Measurements from ENCODE around the gene TTN. TPM values are rescaled to one million over a fixed set of nuclear protein-coding genes. Genes with fewer than 3 reads are reported as not detected.
A peak's percentile ranks its signal among the peaks of the same experiment; 100 is the strongest.

The TTN gene
- total RNA-seq, 1 donor from 2014 or later = 14.0 TPM

DNA sequence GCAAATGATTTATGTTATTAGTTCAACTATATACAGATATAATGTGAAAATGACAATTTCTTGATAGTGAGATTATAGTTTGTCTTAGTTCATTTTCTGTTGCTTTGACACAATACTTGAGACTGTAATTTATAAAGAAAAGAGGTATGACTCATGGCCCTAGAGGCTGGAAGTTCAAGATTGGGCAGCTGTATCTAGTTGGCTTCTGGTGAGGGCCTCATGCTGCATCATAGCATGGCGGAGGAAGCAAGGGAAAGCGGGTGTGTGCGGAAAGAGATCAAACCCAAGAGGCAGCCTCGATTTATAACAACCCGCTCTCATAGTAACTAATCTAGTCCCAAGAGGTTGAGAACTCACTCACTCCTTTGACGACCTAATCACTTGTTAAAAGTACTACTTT lies 315.6 kb downstream of the TTN start:
- no peak for DNase-seq (ENCODE audit: low spot score)

- no peak for DNase-seq (ENCODE audit: low spot score)
Observed at GRCh38 chr2:178485356-178485755, 321.9 kb downstream of the TTN start.

DNA sequence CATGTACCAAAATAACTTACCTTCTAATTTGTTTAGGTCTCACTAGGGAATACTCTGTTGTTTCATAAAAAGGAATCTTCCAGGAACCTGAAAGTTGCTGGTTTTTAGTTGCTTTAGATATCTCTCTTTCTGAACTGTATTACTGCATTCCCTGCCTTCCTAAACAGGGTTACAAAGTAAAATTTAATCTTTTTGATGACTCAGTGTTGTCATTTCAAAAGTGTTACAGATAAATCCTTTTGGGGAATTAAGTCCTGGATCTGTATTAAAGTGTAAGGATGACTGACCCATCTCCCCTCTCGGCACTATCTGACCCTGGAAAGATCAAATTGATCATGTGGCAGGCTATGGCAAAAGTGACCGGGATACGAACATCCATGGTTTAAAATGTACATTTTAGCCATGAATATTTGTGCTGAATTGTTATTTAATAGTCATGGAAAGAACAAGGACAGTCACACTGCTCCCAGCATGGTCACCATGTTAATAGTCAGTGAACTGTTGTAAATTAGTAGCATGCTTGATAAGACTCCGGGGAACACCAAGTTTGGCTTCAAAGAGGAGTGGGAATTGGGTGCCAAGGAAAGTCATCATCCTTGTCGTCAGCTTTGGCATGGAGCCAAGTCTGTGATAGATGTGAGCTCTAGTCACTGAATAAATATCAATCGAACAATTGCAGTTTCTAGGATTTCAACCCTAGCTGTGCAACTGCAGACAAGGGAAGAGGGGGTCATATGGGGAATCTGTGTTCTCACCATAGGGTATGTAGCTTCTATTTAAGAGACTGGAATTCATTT lies 322.8 kb downstream of the TTN start:
- no peak for DNase-seq (ENCODE audit: low spot score)

DNA sequence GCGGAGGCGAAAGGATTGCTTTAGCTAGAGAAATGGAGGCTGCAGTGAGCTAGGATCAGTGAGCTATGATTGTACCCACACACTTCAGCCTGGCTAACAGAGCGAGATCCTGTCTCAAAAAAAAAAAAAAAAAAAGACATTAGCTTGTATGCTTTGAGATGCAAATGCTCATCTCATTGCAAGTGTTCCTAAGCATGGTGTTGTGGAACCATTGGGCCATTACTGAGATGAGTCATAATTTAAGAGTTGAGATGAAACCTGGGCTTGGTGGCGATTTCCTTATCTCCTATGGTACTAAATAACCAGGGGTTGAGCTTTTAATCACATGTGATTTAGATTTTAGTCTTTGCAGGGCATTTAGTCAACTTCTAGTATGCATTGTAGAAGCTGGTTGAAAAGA lies 324.8 kb downstream of the TTN start:
- DNase-seq (ENCODE audit: low spot score) = no peak

DNA sequence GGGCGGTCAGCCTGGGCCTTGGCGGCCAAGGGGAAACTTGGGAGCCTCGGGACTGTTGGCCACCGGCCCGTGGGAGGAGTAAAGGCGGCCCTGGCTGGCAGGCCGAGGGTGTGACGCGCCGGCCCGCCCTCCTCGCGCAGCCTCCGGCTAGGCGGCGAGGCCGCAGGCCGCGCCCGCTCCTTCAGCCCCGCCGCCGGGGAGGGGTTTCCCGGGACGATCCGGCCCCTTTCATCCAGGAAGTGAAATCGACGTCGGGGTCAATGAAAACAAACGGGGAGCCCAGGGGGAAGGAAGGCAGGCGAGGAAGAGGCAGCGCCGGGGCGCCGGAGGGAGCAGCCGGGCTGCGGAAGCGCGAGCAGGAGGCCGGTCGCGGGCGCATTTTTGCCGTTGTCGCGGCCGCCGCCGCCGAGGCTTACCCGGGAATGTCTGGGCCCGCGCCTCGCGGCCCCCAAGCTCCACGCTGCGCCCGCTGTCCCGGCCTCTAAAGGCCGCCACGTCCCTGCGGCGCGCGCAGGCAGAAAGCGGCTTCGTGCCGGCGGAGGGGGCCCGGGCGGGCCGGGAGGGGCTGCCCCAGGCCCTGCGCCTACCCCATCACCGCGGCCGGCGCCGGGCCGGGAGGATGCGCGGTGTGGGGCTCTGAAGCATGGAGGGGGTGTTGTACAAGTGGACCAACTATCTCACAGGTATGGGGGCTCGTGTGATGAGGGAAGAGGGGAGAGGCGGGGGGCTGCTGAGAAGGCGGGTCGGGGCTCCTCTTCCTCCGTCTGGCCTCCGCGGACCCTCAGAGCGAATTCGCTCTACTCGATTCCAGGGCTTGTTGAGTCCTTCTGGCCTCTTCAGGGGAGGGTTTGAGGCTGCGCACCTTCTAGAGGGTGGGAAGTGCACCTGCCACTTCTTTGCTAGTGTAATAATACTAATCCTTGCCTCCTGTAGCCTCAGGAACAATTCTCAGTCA lies 326.7 kb downstream of the TTN start, which contains the start of gene PLEKHA3:
PLEKHA3 (plus strand) TSS at position 231 of the 955 bp plus-strand sequence; CDS start at position 644, 413 bp downstream.
- DNase-seq (ENCODE audit: low spot score) = peak; percentile 97

DNA sequence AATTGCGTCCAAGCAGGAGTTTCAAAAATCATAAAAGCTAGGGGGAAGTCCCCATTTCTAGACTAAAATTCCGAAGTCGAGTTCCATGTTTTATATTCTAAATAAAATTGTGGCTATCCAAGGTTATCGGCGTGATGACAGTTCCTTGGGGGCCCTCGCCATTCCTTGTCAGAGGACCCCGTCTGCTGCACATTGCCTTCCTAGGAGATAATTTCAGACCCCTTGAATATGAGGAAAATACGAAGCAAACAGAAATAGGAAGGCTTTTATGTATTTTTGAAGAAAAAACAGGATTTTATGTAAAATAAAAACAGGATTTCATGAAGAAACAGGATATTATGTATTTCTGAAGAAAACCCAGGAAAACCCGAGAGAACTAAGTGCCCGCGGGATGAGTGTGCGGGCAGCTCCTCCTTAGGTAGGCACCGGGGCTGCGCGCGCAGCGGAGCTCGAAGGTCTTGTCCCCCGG lies 327.4 kb downstream of the TTN start:
- no peak for DNase-seq (ENCODE audit: low spot score)

- no peak for DNase-seq (ENCODE audit: low spot score)
Observed at GRCh38 chr2:178479275-178479616, 328.0 kb downstream of the TTN start.

- peak; percentile 91 for DNase-seq (ENCODE audit: low spot score)
Observed at GRCh38 chr2:178478439-178479274, 328.6 kb downstream of the TTN start, which contains the start of gene FKBP7. FKBP7 (minus strand) TSS chr2:178478600; CDS start chr2:178478499, 101 bp downstream.

DNA sequence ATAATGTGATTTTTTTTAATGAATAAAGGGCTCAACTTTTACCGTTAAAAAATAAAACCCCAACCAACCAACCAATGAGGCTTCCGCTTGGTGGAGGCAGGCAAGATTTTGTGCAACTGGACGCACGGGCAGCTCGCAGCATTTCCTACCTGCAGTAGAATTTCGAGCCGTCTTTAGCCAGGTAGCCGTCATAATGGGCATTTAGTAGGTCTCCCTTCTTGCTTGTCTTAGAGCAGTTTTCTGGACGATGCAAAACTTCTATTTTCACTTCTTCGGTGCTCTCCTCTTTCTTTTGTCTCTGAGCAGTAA lies 329.1 kb downstream of the TTN start:
- no peak for DNase-seq (ENCODE audit: low spot score)

GRCh38 chr2:178477443-178478129 lies 329.6 kb downstream of the TTN start:
- DNase-seq (ENCODE audit: low spot score) = peak; percentile 22

DNA sequence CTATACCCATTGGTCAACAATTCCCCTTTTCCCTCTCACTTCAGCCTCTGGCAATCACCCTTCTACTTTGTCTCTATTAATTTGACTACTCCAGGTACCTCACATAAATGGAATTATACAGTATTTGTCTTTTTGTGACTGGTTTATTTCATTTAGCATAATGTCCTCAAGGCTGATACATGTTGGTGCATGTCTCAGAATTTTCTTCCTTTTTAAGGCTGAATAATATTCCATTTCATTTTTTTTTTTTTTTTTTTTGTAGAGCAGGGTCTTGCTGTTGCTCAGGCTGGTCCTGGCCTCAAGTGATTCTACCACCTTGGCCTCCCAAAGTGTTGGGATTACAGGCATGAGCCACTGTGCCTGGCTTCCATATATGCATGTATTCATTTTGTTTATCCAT lies 330.7 kb downstream of the TTN start:
- no peak for DNase-seq (ENCODE audit: low spot score)

Other genes with a start within 250 kb of the TTN start
- 5.3 TPM for gene CCDC141, start 242.7 kb upstream of the TTN start, total RNA-seq (ENCODE audit: insufficient read depth, low replicate concordance)

Data from umbilical cord (tissue), 2 donors.